Vagina (tissue), 2 donors: ENCODE measurements around the gene PAX4.

ENCODE experiments used
- POLR2A ChIP-seq, 2 donors: fragments of 450-650 bp; IDR thresholded peaks; one replicate each; pipeline ENCODE4 v1.6.1; 2017; ENCODE audit warnings: antibody characterized with exemption in 2 of 2, mild to moderate bottlenecking in 2 of 2, moderate library complexity in 2 of 2
- POLR2AphosphoS5 ChIP-seq, 2 donors: sonication (generic); formaldehyde crosslinking; IDR thresholded peaks; one replicate each; pipeline ENCODE4 v1.9.0; 2017; ENCODE audit warnings: antibody characterized with exemption in 2 of 2, mild to moderate bottlenecking in 2 of 2, low read depth in 1 of 2; ENCODE audit not compliant: insufficient read depth in 1 of 2
- TF ChIP-seq, protein P1 (sequence below), 3 experiments: fragments of 450-650 bp in 2 of 3; fragments of 200-600 bp in 1 of 3; sonication (generic) in 1 of 3; IDR thresholded peaks; one replicate each; pipeline ENCODE4 v1.5.1; 2017 to 2019; ENCODE audit warnings: antibody characterized with exemption in 3 of 3, mild to moderate bottlenecking in 2 of 3, moderate library complexity in 2 of 3

DNA sequence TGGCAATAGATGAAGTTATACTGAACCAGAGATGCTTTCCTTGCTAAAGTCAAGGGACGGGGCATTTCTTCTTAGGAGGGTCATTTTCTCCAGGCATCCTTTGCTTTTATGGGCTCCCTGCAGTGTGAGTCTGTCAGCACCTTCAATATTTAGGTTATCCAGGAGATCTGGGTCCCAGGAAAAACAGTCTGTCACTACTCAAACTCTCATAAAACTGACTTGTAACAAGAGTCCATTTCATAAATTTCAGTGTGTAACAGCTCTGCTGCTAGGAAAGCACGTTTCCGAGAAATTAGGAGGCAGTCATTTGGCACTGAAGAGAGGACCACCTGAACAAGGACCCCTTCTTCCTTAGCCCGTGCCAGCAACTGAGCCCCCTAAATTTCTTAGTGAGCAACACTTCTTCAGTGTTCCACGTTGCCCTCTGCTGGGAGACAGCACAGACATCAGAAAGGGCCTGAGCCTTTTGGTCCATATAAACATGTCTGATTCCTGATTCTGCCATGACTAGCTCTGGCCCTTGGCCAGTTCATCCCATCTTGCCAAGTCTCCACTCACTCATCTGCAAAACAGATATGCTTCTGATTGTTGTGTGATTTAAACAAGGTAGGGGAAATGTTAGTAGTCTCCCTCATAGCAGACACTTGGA lies 39.8 kb downstream of the PAX4 start:
- TF ChIP-seq, protein P1, sequence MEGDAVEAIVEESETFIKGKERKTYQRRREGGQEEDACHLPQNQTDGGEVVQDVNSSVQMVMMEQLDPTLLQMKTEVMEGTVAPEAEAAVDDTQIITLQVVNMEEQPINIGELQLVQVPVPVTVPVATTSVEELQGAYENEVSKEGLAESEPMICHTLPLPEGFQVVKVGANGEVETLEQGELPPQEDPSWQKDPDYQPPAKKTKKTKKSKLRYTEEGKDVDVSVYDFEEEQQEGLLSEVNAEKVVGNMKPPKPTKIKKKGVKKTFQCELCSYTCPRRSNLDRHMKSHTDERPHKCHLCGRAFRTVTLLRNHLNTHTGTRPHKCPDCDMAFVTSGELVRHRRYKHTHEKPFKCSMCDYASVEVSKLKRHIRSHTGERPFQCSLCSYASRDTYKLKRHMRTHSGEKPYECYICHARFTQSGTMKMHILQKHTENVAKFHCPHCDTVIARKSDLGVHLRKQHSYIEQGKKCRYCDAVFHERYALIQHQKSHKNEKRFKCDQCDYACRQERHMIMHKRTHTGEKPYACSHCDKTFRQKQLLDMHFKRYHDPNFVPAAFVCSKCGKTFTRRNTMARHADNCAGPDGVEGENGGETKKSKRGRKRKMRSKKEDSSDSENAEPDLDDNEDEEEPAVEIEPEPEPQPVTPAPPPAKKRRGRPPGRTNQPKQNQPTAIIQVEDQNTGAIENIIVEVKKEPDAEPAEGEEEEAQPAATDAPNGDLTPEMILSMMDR (IDR thresholded peaks at IDR 0.05) = no peak
- no peak for TF ChIP-seq POLR2A (IDR thresholded peaks at IDR 0.05)
- TF ChIP-seq POLR2AphosphoS5 (IDR thresholded peaks at IDR 0.05; ENCODE audit: insufficient read depth in 1 of 2, low read depth in 1 of 2) = no peak
